Stimulated activated CD4-positive, alpha-beta T cell treated with anti-CD3 and anti-CD28 coated beads, Interleukin-1b, Interleukin-23, amount 100 ng/mL, for 48 hours (primary cell): Measurements from ENCODE around the gene CEACAM1.
"Not testable (repeated sequence)": the region's sequence is repeated elsewhere in the genome, so short reads cannot be mapped to it uniquely, and the experiment has no call there.

Experiments used
- DNase-seq: peaks from one replicate; pipeline ENCODE4 v3.0.0-alpha.2; 2020

The CEACAM1 gene

GRCh38 chr19:42547929-42548328 is 19.6 kb upstream of the CEACAM1 start:
- DNase-seq: no peak

- no peak for DNase-seq
These were observed 18.7 kb upstream of the CEACAM1 start for GRCh38 chr19:42546831-42547500.

DNA sequence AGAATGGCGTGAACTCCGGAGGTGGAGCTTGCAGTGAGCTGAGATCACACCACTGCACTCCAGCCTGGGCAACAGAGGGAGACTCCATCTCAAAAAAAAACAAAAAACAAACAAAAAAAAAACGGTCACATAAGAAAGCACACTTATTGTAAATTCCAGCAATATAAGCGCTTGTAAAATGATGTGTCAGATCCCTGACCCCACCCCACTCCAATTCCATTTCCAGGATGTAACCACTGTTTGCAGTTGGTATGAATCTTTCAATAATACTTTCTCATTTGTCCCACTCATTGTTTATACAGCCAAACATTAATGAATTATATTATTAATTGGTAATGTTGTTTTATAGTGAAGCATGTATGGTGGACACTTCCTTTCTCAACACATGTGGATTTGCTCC is 15.9 kb upstream of the CEACAM1 start:
- no peak for DNase-seq

DNA sequence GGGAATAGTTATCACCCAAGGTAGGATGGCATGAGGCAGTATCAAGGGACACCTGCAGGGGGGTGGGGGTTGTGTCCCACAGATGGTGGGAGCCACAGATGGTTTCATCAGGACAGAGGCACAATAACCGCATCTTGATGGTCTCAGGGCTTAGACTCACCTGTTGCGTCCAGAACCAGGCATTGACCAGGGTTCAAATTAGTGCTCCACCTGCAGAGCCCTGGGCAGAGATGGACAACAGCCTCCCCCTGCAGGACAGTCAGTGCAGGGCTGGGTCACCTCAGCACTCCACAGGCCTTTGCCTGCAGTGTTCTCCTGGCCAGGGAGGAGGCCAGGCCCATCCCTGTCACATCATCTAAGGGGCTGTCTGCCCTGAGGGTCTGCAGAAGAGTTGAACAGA is 14.5 kb upstream of the CEACAM1 start:
- DNase-seq: no peak

DNA sequence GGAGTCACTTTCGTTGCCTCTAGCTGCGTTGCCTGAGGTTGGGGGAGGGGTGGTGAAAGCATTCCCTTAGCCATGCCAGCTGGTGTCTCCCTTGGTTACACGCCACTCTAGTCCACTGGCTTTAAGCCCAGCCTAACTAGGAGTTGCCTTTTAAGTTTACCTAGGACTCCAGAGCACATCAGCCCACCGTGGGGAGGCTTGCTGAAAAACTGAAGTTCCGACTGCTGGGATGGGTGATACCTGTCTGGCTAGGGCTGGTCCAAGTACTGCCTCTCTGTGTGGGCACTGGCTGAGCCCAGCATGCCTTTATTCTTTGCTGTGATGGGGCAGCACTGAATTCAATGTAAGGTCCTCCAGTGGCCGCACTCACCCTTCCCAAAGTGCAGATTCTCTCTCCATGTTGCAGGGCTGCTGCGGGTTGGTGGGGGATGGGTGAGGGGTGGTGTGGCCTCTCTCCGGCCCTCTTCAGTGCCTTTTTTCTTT is 11.8 kb upstream of the CEACAM1 start:
- no peak for DNase-seq

GRCh38 chr19:42538841-42539709 is 10.8 kb upstream of the CEACAM1 start:
- no peak for DNase-seq

DNA sequence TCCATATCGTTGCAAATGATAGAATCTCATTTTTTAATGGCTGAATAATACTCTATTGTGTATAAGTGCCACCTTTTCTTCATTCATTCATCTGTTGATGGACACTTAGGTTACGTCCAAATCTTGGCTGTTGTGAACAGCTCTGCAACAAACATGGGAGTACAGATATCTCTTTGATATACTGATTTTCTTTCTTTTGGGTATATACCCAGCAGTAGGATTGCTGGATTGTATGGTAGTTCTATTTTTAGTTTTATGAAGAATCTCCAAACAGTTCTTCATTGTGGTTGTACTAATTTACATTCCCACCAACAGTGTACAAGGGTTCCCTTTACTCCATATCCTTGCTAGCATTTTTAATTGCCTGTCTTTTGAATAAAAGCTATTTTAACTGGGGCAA is 7.0 kb upstream of the CEACAM1 start:
- DNase-seq: not testable (repeated sequence)

- no peak for DNase-seq
These were observed 6.1 kb upstream of the CEACAM1 start for GRCh38 chr19:42534391-42534790.

- no peak for DNase-seq
These were observed 4.6 kb upstream of the CEACAM1 start for GRCh38 chr19:42532891-42533290.

DNA sequence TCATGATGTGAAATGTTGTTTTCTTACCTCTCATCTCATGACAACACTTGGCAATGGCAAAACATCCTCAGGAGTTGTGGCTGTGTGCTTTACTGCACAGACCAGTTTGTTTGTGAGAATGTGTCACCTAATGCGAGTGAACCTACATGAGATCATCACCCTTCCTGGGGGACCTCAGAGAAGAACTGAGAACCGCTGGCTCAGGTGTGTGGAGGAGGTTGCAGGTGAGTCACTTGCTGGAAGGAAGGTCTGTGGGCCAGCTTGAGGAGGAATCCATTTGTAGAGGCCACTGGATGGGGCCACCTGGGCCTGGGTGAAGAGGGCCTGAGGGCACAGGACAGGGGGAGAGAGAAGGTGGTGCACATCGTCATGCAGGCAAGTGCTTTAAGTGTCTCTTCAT is 3.0 kb upstream of the CEACAM1 start:
- peak; percentile 30 for DNase-seq

DNA sequence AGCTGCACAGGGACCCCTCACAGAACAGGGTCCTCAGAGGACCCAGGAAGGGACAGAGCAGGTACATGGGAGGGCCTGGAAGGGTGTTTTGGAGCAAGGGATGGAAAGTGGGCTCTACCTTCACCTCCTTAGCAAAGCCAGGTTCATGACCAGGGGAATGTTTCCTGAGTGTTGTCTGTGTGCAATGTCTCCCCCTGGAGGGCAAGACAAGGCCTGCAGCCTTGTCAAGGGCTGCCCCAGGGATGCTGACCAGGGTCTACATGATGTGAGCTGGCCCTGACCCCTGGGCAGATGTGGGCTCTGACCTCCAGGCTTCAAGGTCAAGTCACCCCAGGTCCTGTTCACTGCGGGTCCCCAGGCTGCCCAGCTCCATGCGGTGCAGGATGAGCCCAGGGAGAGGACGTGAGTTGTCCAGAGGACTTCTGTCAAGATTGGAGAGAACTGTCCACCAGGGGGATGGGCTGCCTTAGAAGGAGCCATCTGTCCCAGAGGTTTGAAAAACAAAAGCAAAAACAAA is 1.0 kb upstream of the CEACAM1 start:
- DNase-seq: peak; percentile 60

DNA sequence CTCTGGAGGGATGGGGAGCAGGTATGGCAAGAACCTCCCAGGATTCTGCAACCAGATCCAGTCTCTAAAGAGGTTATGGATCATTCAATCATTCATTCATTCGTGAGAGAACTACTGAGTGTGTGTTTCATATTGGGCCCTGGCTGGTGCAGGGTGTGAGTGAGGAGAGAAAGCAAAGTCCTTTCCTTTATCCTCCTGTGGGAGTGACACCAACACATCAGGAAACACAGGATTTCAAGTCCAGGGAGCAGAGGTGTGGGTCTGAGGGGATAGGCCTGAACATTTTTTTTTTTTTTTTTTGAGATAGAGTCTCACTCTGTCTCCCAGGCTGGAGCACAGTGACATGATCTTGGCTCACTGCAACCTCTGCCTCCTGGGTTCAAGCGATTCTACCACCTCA is 3.3 kb downstream of the CEACAM1 start:
- no peak for DNase-seq

GRCh38 chr19:42524250-42524649 is 4.0 kb downstream of the CEACAM1 start:
- no peak for DNase-seq

DNA sequence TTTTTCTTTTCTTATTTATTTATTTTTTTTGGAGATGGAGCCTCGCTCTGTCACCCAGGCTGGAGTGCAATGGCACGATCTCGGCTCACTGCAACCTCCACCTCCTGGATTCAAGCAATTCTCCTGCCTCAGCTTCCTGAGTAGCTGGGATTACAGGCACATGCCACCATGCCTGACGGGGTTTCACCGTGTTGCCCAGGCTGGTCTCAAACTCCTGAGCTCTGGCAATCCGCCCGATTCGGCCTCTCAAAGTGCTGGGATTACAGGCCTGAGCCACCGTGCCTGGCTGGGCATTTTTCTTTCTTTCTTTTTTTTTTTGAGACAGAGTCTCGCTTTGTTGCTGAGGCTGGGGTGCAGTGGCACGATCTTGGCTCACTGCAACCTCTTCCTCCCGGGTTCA is 6.0 kb downstream of the CEACAM1 start:
- DNase-seq: not testable (repeated sequence)

DNA sequence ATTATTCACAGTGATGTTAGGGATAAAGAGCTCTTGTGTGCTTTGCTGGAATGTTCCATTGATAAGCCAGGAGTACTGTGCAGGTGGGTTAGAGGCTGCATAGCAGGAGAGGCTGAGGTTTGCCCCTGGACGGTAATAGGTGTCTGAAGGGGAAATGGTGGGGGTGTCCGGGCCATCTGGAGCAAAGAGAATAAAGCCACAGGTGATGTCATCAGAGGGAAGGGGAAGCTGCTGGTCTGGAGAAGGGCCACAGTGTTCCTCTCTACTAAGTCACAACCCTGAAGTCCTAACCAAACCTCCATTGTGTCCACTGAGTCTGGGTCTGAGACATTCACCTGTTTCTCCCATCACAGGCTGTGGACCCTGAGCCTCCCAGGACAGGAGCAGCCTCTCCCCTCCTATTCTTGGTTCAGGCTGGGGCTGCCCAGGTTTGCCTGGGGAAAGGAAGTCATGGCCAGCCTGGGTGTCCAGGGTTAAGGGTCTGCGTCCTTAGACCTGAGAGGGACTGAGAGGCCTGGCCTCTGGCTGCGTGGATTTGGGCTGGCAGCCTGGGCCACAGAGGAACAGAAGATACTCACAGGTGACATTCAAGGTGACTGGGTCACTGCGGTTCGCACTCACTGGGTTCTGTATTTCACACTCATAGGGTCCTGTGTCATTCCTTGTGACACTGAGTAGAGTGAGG is 6.8 kb downstream of the CEACAM1 start:
- DNase-seq: no peak

- DNase-seq: no peak
These were observed 9.2 kb downstream of the CEACAM1 start for GRCh38 chr19:42519108-42519507.

DNA sequence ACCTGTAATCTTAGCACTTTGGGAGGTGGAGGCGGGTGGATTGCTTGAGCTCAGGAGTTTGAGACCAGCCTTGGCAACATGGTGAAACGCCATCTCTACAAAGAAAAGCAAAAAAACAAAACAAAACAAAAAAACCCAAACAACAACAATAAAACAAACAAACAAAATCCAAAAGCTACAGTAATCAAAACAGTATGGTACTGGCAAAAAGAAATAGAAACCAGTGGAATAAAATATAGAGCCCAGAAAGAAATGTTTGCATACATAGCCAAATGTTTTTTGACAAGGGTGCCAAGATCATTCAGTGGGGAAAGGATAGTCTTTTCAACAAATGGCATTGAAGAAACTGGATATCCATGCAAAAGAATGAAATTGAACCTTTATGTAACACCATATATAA is 11.5 kb downstream of the CEACAM1 start:
- DNase-seq: no peak

DNA sequence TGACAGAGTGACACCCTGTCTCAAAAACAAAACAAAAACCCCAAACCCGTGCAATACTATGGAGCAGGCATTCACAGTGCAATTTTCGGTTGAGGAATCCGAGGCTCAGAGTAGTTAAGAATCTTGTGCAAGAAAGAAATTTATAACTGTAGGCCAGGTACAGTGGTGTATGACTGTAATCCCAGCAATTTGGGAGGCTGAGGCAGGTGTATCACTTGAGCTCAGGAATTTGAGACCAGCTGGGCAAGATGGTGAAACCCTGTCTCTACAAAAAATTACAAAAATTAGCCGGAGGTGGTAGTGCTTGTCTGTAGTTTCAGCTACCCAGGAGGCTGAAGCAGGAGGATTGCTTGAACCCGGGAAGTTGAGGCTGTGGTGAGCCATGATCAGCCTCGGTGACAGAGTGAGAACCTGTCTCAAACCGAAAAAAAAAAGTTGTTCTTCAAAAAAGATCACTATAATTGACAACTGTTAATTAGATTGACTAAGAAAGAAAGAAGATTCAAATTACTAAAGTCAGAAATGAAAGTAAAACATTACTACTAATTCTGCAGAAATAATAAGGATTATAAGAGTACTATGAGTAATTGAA is 12.9 kb downstream of the CEACAM1 start:
- DNase-seq: no peak

- DNase-seq: no peak
These were observed 13.8 kb downstream of the CEACAM1 start for GRCh38 chr19:42514449-42514848.

DNA sequence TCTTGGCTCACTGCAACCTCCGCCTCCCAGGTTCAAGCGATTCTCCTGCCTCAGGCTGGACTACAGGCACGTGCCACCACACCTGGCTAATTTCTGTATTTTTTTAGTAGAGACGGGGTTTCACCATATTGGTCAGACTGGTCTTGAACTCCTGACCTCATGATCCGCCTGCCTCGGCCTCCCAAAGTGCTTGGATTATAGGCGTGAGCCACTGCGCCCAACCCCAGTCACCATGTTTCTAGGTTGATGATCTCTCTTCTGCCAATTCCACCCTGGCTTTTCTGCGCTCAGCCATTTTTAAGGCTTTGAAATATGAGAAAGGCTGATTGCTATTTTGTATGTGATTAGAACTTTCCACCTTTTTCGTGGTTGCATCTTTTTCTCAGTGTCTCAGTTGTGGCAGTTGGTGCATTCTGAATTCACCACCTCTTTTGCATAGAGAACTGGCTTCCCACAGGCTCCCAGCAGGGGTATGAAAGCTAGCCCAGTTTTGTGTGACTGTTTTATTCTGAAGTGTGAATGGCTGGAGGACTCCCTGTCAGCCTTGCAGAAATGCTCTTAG is 15.5 kb downstream of the CEACAM1 start:
- peak; percentile 24 for DNase-seq

DNA sequence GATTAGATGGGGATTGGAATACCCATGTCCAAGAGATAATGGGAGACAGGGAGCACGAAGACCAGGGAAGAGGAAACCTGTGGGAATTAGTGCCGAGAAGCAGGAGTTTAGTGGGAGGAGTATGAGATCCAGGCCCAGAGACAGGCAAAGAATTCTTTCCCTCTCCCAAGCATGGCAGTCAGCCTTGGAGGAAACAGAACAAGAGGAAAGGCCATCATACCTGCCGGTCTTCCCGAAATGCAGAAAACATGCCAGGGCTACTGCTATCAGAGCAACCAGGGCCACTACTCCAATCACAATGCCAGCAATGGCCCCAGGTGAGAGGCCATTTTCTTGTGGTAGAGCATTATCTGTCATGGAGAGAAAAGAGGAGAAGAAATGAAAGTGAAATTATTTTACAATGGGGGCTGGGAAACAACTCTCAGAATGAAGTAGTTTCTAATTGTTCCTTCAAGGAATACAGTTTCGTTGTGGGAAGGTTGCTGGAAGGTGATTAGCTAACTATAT is 16.1 kb downstream of the CEACAM1 start:
- no peak for DNase-seq

- no peak for DNase-seq
These were observed 16.9 kb downstream of the CEACAM1 start for GRCh38 chr19:42511340-42511739.
